ENCODE measurements around the gene ZFP3.
"Not testable (repeated sequence)": the region's sequence is repeated elsewhere in the genome, so short reads cannot be mapped to it uniquely, and the experiment has no call there.

The ZFP3 gene

DNA sequence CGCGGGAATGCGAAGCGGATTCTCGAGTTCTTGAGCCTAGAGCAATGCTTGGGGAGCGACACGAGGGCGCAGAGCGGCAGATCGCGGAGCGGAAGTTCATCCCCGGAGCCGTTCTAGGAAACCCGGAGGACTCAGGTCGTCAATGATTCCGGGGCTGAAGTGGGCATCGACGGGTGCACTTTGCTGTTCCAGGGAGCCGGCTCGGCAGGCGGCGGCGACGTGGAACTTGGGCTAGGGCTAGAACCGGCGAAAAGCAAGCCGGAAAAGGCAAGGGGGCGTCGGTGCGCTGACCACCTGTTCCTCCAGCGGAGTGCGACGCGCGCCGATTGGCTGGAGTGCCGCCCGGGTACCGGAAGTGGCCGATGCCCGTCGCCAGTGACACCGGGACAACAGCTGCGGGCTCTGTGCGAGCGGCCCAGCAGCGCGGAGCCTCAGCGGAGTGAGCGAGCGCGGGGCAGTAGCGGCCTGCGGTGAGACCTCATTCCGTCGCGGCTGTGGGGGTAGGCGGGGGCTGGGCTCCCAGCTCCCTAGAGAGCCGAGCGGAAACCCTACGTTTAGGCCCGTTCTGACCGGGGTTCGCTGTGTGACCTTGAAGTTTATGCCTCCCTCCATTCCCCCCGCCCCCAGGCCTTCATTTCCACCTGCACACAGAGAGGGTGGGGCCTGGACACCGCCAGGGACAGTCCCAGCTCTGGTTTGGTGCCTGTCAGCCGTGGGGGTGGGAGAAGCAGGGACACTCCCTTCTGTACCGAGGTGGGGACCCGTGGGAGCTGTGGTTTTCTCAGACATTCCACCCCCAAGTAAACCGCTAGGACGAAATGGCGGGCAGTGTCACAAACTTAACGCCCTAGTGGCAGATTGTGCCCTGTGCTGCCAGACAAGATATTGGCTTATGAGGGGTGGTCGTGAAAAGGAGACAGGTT, at the start of gene ZFP3:
Gene ZFP3 (plus strand): TSS at position 362 of the 923 bp plus-strand sequence. CDS start 13,038 bp downstream, outside the sequence.
- Mint-ChIP-seq H3K4me1 (peaks cover 30% of the 10 kb centered on the region), H3K9me3 (no peaks in the 10 kb centered on the region), H3K27ac (peak within 1 kb of the TSS; percentile 94), H3K36me3 (peaks cover 6% of the 10 kb centered on the region), H3K27me3 (no peaks in the 10 kb centered on the region), H3K4me3 (peak within 1 kb of the TSS; percentile 83)

DNA sequence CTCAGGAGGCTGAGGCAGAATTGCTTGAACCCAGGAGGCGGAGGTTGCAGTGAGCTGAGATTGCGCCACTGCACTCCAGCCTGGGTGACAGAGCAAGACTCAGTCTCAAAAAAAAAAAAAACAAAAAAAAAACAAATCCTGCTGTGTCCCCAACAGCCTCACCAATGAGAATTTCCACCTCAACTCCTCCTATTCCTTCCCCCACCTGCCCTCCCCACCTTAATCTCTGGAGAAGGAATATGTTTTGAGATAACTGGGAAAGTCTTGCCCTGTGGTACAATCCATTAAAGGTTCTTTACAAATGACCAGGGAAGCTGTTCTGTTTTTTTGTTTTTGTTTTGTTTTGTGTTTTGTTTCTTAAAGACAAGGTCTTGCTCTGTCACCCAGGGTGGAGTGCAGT, 48.1 kb upstream of the ZFP3 start:
- not testable (repeated sequence) for H3K36me3 Mint-ChIP-seq, H3K27ac Mint-ChIP-seq, H3K4me3 Mint-ChIP-seq, H3K9me3 Mint-ChIP-seq, H3K27me3 Mint-ChIP-seq
- peaks cover 25% of the 10 kb centered on the region for H3K4me1 Mint-ChIP-seq

DNA sequence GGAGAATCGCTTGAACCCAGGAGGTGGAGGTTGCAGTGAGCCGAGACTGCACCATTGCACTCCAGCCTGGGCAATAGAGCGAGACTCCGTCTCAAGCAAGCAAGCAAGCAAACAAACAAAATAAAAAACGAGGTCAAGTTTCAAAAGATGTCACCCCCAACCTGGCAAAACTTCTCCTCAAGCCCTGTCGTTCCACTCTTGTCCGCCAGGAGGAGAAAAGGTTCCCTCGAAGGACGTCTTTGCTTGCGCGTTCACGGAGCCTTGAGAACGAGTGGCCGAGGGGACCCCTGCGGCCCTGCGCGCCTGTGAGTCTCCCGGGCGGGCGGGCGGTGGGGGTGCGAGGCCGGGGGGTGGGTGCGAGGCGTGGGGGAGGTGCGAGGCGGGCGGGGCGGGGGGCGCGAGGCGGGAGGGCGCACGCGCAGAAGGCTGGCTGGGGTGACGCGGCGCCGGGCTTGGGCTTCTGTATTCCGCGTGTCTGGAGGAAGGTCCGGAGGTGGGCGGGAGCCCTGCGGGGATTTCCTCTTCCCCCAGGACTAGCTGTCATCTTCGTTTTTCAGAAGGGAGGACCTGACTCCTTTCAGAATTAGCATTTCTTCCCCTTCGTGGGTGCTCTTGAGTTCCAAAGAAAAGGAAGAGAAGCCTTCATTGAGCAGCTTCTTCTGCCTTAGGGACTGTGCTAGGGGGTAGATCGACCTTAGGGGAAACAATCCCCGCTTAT, 46.7 kb upstream of the ZFP3 start:
- H3K4me3 Mint-ChIP-seq = peak overlapping the region; percentile 87
- peak overlapping the region; percentile 84 for H3K27ac Mint-ChIP-seq
- H3K27me3 Mint-ChIP-seq = no peaks in the 10 kb centered on the region
- no peaks in the 10 kb centered on the region for H3K36me3 Mint-ChIP-seq
- peaks cover 25% of the 10 kb centered on the region for H3K4me1 Mint-ChIP-seq
- no peaks in the 10 kb centered on the region for H3K9me3 Mint-ChIP-seq

DNA sequence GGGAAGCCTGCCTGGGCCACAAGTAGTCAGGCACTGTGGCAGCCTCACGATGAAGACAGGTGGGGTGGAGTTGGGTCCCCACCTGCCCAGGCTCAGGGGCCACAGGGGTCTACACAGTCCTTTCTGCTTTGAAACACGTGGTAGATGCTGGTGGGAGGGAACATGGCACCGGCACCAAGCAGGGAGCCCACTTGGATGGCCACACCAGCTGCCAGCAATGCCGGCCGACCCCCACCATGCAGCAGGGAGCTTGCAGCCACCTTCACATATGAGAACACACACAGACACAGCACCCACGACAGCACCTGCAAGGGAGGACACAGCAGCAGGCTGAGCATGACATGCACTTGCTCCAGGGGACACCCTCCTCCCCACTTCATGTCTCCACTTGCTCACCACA, 45.4 kb upstream of the ZFP3 start:
- Mint-ChIP-seq H3K27me3 (no peaks in the 10 kb centered on the region), H3K4me3 (peak overlapping the region; percentile 7), H3K27ac (no peak overlapping the region), H3K4me1 (peaks cover 25% of the 10 kb centered on the region), H3K9me3 (no peaks in the 10 kb centered on the region), H3K36me3 (no peaks in the 10 kb centered on the region)

DNA sequence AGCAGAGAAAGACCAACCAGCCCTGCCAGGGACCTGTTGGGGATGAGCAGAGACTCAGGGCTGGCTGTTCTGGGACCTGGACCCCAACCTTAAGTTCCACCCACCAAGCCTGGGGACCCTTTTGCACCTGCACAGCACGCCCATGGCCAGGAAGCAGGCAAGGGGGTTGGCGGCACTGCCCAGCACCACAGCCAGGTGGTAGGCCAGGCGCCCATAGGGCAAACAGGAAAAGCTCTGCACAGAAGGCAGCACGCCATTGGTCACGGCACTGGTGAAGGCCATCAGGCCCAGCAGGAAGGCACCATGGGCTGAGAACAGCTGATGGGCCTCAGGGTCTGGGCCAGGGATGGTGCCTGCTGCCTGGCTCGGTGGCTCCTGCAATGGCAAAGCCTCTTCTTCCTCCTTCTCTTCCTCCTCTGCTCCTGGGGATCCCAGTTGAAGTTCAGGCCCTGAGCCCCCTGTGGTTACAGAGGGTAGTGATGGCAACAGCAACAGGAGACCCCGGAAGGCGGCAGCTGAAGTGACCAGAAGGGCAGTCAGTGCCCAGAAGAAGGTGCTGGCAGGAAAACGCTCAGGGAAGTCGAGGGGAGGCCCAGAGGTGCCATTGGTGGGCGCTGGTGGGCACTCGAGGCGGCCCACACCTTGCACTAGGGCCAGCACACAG, 44.8 kb upstream of the ZFP3 start:
- no peaks in the 10 kb centered on the region for H3K9me3 Mint-ChIP-seq
- H3K27me3 Mint-ChIP-seq = no peaks in the 10 kb centered on the region
- H3K4me1 Mint-ChIP-seq = peaks cover 25% of the 10 kb centered on the region
- H3K36me3 Mint-ChIP-seq = no peaks in the 10 kb centered on the region
- H3K4me3 Mint-ChIP-seq = no peak overlapping the region
- no peak overlapping the region for H3K27ac Mint-ChIP-seq

DNA sequence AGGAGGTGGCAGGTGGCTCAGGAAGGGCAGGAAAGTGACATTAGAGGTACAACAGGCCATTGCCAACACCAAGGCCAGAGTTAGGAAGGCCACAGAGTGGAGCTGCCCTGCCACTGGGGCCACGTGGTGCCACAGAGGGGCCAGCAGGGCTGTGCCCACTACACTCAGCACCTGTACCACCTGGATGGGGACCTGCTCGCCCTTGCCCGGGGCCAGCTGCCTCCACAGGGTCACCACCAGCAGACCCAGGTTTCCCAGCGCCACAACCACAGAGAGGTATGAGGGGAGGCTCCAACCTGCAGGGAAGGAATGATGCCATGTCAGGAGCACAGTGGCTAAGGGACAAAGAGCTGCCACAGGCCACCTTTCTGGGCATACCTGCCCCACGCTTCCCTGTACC, 44.2 kb upstream of the ZFP3 start:
- Mint-ChIP-seq H3K27ac (no peak overlapping the region), H3K4me3 (no peak overlapping the region), H3K9me3 (no peaks in the 10 kb centered on the region), H3K4me1 (peaks cover 25% of the 10 kb centered on the region), H3K27me3 (no peaks in the 10 kb centered on the region), H3K36me3 (no peaks in the 10 kb centered on the region)

DNA sequence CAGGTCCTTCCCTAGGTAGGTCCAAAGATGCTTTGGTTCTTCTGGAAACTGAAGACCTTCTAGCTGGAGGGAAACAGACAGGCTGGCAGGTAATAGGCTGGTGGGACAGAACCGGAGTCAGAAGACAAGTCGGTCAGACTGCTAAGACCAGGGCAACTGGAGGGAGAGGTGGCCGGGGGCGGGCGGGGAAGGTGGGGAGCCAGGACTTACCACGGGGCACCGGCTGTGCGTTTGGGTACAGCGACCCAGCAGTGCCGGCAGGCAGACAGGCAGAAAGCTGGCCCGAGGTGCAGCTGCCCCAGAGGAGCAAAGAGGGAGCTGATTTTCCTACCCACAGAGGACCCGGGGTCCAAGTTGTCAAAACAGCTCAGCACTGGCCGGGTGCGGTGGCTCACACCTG, 43.6 kb upstream of the ZFP3 start:
- no peak overlapping the region for H3K27ac Mint-ChIP-seq
- H3K36me3 Mint-ChIP-seq = no peaks in the 10 kb centered on the region
- no peaks in the 10 kb centered on the region for H3K9me3 Mint-ChIP-seq
- H3K4me1 Mint-ChIP-seq = peaks cover 25% of the 10 kb centered on the region
- no peak overlapping the region for H3K4me3 Mint-ChIP-seq
- no peaks in the 10 kb centered on the region for H3K27me3 Mint-ChIP-seq

DNA sequence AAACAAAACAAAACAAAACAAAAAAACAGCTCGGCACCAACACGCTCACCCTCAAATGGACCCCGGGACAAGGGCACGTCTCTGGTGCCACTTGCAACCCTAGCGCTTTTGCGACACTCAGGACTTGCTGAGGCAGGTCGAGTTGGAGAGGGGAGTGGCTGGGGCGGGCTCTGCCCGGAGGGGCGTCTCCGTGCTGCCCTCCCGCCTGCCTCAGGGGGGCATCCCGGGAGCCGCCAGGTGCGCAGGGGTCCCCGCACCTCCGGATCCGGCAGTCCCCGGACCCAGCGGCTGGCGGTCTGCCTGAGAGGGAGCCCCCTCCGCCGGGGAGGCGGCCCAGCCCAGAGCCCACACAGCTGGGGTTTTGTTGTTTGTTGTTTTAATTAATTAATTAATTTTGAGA, 43.0 kb upstream of the ZFP3 start, which contains the start of gene SLC52A1:
Gene SLC52A1 (minus strand): TSS at position 112 of the 400 bp plus-strand sequence. CDS start 820 bp downstream, outside the sequence.
- H3K4me3 Mint-ChIP-seq = no peak within 1 kb of the TSS
- no peak within 1 kb of the TSS for H3K27ac Mint-ChIP-seq
- no peaks in the 10 kb centered on the region for H3K36me3 Mint-ChIP-seq
- no peaks in the 10 kb centered on the region for H3K27me3 Mint-ChIP-seq
- peaks cover 23% of the 10 kb centered on the region for H3K4me1 Mint-ChIP-seq
- H3K9me3 Mint-ChIP-seq = no peaks in the 10 kb centered on the region

DNA sequence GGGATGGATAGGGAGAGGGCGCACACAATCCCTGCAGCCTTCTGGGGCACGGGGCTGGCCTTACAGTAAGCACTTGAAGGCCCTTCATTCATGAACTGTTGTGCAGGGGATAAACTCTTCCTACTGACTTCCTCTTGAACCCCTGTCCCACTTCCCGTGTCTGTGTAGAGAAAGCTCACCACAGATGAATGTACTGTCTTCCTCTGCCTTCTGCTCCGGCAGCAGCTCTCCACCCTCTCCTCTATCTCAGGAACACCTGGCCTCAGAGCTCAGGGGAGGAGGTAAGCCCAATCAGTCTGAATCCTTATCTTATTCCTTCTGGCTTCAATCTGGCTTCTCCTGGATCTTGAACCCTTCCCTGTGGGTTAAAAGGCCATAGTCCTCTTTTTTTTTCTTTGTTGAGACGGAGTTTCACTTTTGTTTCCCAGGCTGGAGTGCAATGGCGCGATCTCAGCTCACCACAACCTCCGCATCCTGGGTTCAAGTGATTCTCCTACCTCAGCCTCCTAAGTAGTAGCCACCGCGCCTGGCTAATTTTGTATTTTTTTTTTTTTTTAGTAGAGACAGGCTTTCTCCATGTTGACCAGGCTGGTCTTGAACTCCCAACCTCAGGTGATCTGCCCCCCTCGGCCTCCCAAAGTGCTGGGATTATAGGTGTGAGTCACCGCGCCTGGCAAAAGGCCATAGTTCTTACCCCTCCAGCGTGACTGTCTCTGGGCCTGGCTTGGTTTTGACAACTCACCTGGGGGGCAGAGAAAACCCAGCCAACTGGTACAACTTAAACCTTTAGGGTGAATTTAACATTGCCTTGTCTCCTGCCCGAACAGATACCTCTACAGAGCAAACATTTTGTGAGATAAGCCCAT, 35.9 kb upstream of the ZFP3 start:
- Mint-ChIP-seq H3K36me3 (no peaks in the 10 kb centered on the region), H3K4me1 (peaks cover 43% of the 10 kb centered on the region), H3K4me3 (peak overlapping the region; percentile 87), H3K27me3 (no peaks in the 10 kb centered on the region), H3K27ac (peak overlapping the region; percentile 95), H3K9me3 (no peaks in the 10 kb centered on the region)

DNA sequence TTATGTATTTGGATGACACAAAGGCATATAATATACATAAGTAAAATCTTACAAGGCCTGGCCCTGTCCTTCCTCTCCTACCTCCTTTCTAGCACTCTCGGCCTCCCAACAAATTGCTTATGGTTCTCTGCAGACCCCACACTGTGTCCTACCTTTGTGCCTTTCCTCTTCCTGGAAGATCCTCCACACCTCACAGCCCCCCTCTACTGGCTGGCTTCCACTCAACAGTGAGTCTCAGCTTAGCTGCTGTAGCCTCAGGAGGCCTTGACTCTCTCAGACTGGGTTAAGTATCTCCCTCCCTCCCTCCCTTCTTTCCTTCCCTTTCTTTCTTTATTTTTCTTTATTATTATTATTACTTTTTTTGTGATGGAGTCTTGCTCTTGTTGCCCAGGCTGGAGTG, 34.7 kb upstream of the ZFP3 start:
- Mint-ChIP-seq H3K27me3 (no peaks in the 10 kb centered on the region), H3K36me3 (no peaks in the 10 kb centered on the region), H3K4me1 (peaks cover 52% of the 10 kb centered on the region), H3K9me3 (no peaks in the 10 kb centered on the region), H3K4me3 (peak overlapping the region; percentile 51), H3K27ac (peak overlapping the region; percentile 38)

DNA sequence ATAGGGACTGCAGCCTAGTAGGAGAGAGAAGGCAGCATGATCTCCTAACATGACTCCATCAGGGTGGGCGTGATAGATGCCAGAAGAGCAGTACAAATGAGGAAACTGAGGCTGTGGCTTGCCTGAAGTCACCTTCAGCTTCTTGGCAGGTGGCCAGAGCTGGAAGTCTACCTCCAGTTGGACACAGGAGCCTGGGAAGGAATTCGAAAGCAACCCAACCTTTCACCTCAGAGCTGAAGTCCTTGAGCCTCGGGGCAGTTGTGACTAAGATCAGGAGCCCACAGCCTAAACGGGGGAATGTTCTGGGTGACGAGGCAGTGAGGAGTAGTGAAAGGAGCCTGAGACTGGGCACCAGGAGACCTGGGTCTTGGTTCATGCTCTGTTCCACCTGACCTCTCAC, 33.6 kb upstream of the ZFP3 start:
- Mint-ChIP-seq H3K4me1 (peaks cover 60% of the 10 kb centered on the region), H3K36me3 (no peaks in the 10 kb centered on the region), H3K9me3 (no peaks in the 10 kb centered on the region), H3K4me3 (peak overlapping the region; percentile 39), H3K27ac (peak overlapping the region; percentile 85), H3K27me3 (no peaks in the 10 kb centered on the region)

DNA sequence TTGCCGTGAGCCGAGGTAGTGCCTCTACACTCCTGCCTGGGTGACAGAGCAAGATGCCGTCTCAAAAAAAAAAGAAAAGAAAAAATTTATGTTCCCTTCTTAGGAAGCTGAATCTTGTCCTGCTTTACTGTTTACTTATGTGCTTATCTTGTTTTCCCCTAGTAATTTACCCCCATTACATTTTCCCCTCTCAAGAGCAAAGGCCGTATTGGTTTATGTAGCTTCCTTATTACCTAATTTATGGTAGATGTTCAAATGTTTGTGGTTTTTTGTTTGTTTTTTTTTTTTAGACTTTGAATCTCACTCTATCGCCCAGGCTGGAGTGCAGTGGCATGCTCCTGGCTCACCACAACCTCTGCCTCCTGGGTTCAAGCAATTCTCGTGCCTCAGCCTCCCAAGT, 32.8 kb upstream of the ZFP3 start:
- peak overlapping the region; percentile 13 for H3K4me3 Mint-ChIP-seq
- H3K27ac Mint-ChIP-seq = peak overlapping the region; percentile 66
- no peaks in the 10 kb centered on the region for H3K27me3 Mint-ChIP-seq
- H3K9me3 Mint-ChIP-seq = no peaks in the 10 kb centered on the region
- H3K36me3 Mint-ChIP-seq = no peaks in the 10 kb centered on the region
- peaks cover 68% of the 10 kb centered on the region for H3K4me1 Mint-ChIP-seq

DNA sequence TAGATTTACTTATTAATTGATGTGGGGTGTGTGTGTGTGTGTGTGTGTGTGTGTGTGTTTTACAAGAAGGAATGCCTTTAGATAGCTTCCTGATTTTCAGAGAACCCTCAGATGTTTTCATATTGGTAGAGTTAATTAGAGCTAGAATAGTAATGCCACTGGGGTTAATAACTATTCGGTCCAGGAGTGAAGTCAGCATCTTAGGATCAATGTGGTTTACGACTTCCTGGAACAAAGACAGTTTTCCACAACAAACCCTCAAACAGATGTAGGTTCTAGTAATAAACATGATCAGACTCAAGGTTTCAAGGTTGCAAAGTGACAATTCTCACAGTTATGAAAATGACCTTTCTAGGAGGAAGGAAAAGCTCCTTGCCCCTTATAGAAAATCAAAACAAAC, 30.8 kb upstream of the ZFP3 start:
- H3K4me3 Mint-ChIP-seq = peak overlapping the region; percentile 23
- no peaks in the 10 kb centered on the region for H3K27me3 Mint-ChIP-seq
- H3K9me3 Mint-ChIP-seq = no peaks in the 10 kb centered on the region
- H3K36me3 Mint-ChIP-seq = no peaks in the 10 kb centered on the region
- H3K27ac Mint-ChIP-seq = no peak overlapping the region
- peaks cover 62% of the 10 kb centered on the region for H3K4me1 Mint-ChIP-seq

DNA sequence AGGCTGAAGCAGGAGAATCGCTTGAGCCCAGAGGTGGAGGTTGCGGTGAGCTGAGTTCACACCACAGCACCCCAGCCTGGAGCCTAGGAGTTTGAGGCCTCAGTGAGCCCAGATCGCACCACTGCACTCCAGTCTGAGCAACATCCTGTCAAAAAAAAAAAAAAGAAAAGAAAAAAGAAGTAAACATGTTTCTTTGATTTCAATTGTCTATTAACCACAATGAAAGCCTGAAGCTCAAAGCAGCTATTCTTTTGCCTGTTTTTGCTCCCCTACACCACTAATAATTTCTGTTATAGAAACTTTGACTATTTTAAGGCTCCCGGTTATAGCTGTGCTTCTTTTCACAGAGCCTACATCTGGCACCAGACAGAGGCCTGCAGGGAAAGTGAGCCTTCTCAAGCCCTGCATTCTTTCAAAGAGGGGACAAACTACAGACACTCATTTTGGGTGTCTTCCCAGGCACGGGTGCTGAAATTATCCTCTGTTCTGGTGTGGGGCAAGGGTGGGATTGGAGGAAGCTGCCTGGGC, 28.9 kb upstream of the ZFP3 start:
- peaks cover 46% of the 10 kb centered on the region for H3K4me1 Mint-ChIP-seq
- peak overlapping the region; percentile 88 for H3K27ac Mint-ChIP-seq
- peak overlapping the region; percentile 49 for H3K4me3 Mint-ChIP-seq
- H3K36me3 Mint-ChIP-seq = no peaks in the 10 kb centered on the region
- H3K9me3 Mint-ChIP-seq = no peaks in the 10 kb centered on the region
- H3K27me3 Mint-ChIP-seq = no peaks in the 10 kb centered on the region

DNA sequence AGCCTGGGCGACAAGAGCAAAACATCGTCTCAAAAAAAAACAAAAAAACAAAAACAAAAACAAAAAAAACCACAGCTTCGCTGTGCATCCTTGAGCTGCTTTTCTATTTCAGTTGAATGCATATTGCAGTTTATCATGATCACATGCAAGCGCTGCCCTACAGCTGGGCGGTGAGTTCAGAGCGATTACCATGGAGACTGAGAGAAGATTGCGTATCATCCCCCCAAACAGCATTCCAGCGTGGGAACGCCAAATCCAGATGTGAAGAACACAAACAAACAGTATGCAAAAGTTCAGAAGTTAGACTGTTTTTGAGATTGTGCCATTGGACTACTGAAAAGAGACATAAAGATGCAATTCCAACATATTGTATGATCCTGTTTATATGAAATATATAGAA, 28.0 kb upstream of the ZFP3 start:
- Mint-ChIP-seq H3K36me3 (peaks cover 2% of the 10 kb centered on the region), H3K27me3 (no peaks in the 10 kb centered on the region), H3K9me3 (no peaks in the 10 kb centered on the region), H3K27ac (no peak overlapping the region), H3K4me1 (peaks cover 38% of the 10 kb centered on the region), H3K4me3 (no peak overlapping the region)
